HG02938 (cell line): Measurements from ENCODE around the gene NMRAL1.

ENCODE experiments used
- ATAC-seq: cut with Tn5 transposase; IDR thresholded peaks from one replicate; pipeline ENCODE4 v1.9.1; 2021; ENCODE audit warnings: mild to moderate bottlenecking, moderate library complexity; ENCODE audit not compliant: unreplicated experiment

NMRAL1 gene

DNA sequence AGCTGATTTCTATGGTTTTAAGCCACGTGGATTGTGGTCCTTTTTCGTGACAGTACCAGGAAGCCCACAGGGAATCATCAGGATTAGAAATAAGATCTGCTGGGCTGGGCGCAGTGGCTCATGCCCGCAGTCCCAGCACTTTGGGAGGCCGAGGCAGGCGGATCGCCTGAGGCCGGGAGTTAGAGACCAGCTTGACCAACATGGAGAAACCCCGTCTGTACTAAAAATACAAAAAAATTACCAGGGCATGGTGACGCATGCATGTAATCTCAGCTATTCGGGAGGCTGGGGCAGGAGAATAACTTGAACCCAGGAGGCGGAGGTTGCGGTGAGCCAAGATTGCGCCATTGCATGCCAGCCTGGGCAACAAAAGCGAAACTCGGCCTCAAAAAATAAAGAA is 6.5 kb downstream of the NMRAL1 start:
- ATAC-seq, result no peak

DNA sequence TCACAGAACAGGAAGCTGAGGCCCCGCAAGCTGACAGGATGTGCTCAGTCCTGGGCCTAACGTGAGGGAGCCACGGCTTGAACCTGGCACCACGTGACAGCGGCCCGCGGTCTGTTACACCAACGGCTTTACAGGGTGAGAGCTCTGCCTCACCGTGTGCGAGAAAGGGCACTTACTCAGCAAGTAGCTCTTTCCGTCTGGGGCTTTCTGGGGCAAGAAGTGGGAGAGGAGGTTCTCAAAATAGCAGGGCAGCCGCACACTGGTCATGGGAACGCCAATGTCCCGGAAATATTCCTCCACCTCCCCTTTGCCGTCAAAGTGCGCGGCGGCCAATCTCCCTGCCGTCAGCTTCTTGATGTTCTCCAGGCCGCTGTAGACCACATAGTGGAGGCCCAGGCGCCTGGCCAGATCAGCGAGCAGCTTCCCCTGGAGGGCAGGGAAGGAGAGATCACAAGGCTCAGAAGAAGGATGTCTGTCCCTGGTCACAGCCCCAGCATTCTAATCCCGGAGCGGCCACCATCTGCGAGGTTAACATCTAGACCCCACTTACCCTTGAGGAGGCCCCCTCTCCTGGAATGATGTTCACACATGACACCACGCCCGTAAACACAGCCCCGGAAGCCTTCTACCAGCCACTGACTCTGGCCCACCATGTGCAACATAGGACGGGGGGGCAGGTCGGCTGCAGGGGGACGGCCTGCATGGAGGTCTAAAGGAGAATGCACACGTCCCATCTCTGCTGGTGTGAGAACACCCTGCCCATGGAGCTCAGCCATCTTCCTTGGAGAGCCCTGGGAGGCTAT is 8.2 kb downstream of the NMRAL1 start:
- no peak for ATAC-seq

DNA sequence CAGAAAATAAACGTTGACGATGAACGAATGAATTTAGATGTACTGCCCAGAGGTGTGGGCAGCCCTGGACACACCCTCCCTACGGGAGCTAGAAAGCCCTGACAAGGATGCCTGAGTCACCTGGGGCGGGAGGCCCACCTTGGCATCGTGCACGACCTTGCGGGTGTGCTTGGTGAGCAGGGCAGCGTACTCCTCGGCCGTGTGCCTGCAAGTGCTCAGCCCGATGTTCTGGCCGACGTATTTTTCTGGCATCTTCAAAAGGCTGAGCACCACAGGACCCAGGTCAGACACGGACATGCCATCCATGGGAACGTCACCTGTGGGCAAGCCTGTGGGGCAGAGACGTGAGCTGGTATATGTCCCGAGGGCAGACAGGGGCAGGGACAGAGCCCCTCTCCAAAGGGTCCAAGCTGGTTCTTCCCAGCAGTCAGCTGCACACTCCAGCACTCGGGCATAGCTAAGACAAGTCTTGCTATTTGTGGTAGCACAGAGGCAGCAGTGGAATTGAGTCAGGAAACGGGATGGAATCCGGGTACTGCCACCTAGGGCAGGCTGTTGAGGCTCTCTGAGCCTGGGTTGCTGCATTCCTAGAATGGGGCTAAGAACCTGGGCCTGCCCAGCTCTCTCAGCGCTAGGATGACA is 10.8 kb downstream of the NMRAL1 start:
- no peak for ATAC-seq

DNA sequence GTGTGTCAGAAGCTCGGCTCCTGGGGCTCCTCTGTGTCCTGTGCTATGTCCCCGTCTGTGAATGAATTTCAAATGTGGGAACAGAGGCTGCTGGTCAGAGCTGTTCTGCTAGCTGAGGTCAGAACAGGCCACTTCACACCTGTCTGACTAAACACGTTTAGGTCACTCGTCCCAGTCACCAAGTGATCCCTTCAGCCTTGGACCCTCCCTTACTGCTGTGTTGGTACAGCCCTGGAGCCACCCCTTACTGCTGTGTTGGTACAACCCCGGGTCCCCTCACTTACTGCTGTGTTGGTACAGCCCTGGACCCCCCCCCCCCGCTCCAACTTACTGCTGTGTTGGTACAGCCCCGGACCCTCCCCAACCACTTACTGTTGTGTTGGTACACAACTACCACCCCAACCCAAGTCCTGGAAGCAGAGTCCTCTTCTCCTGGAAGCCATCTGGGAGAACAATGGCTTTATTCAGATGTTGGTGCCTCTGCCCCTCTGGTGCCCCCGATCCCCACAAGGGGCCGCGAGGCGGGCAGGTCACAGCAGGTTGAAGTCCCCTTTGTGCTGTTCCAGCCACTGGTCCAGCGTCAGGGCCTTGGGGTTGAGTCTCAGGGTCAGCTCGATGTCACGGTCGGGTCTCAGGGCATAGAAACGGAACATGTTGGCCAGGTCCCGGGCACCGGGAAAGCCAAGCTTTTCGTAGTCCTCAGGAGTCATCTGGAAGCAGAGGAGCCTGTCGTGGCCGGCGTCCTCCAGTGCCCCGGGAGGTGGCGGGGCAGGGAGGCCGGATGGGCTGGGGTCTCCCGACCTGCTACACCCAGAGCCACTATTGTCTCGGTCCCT is 13.0 kb downstream of the NMRAL1 start:
- no peak for ATAC-seq

DNA sequence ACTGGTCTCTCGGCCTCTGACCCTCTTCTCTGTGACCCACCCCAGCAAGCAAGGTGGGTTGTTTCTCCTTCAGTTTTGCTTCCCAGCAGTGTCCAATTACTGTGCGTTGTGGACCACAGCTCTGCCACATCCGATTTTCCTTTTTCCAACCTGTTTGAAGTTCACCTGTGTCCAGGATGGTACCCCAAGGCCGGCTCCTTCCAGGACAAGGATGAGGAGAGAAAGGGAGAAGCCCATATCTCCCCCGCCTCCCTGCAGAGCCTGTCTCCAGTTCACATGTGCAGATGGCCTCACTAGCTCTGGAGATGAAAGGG is 13.5 kb downstream of the NMRAL1 start:
- no peak for ATAC-seq

DNA sequence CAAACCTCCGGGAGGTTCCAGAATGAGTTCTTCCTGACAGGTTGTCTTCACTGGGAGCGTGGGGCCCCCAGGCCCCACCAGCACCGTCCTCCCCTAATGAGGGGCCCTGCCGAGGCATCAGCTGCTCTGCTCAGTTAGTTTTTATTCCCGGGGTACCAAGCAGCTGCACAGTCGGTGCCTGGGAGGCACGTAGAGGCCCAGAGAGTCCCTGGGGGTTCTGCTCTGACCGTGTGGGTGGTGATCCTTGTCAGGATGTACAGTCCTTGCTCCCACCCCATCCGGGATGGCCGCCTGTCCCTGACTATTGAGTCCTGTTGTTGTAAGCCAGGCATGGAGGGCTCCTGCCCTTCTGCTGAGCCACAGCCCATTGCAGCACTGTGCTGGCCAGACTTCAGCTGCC is 18.5 kb downstream of the NMRAL1 start:
- ATAC-seq, result no peak

DNA sequence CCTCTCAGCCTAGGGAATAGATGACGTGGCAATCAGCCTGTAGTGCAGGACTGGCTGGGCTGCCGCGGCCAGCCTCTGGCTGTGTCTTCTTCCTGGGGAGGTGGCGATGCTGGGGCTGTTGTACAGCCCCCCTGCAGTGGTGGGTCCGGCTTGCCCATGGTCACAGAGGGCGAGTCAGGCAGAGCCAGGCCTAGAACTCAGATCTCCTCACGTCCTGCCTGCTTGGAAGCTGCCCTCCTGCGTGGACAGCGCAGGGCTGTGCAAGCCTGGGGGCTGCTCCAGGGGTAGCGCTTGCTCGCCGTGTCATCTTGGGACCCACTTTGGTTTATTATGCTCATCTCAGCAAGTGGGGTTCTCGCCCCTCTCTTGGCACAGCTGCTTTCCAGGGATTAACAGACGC is 19.3 kb downstream of the NMRAL1 start:
- no peak for ATAC-seq

DNA sequence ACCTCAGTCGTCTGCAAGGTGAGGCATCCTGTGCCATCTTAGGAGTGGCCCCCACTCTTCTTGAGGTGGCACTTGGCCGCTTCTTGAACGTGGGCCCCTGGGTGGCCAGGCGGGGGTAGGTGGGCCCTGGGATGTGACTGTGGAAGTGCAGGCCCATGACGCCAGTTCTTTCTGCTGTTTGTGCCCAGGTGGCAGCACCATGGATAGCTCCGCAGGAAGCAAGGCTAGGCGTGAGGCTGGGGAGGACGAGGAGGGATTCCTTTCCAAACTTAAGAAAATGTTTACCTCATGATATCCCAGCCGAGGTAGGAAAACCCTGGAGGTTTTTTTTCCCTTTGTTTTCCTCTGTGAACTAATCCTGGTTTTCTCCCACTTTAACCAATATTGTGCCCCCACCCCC is 19.8 kb downstream of the NMRAL1 start:
- no peak for ATAC-seq

DNA sequence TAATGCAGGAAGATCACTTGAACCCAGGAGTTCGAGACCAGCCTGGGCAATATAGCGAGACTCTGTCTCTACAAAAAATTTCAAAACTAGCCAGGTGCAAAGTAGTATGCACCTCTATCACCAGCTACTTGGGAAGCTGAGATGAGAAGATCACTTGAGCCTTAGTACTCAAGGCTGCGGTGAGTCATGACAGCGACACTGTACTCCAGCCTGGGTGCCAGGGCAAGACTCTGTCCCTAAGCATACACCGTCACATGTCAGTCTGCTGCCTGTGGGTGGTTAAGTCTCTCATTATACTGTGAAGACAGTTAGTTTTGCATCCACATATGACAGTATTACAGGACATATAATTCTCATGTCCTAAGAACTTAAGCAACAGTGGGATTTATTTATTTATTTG is 21.8 kb downstream of the NMRAL1 start:
- ATAC-seq, result no peak

DNA sequence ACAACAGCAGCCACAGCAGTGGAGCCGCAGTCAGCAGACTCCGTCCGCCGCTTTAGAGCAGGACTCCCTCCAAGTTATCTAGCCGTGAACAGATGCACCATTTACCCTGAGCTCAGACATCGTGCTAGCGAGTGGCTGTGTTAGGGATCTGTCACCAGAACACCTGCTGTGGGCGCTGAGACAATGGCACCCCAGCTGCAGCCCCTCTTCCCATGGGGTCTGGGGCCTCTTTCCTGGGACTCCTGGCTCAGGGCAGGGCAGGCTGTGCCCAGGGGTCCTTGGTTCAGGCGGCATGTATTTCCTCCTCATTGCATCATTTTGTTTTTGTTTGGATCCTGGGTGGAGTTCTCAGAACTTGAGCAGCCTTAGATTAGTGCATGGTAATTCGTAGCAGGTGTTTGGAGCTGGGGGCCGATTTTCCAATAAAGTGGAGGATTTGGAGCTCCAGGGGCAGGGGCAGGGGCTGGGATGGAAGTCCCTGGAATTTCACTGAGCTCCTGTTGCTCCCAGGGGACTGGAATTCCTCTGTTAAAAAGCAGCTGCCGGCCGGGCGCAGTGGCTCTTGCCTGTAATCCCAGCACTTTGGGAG is 23.4 kb downstream of the NMRAL1 start:
- ATAC-seq, result no peak

DNA sequence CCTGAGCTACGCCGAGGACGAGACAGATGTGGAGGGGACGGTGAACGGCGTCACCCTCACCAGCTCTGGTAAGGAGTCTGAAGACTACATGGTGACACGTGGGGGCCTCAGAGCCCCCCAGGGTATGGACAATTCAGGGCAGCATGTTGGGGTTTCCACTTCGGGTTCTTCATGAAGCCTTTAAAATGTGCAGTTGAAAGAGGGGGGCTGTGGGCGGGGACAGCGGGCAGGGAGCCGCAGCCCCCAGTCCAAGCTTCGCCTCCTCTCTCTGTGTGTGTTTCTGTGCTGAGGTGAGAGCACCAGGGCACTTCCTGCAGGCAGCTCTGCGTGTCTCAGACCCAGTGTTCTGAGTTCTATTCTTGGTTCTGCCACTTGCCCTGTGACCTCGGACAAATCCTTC is 24.0 kb downstream of the NMRAL1 start:
- no peak for ATAC-seq

DNA sequence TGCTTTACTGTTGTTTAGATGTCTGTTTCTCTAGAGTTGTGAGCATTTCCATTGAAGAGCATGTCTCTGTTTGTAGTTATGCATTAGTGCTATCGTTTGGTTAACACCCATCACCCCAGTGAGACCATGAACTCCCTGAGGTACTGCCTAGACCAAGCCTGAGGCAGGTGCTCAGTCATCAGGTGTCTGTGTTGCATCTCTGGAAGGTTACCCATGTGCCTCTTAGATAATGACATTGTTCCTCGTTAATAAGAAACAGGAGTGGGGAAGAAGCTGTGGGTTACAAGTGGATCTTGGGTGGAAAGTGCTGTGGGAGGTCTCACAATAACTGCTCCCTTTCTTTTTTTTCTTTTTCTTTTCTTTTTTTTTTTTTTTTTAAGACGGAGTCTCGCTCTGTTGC is 30.4 kb downstream of the NMRAL1 start:
- no peak for ATAC-seq

DNA sequence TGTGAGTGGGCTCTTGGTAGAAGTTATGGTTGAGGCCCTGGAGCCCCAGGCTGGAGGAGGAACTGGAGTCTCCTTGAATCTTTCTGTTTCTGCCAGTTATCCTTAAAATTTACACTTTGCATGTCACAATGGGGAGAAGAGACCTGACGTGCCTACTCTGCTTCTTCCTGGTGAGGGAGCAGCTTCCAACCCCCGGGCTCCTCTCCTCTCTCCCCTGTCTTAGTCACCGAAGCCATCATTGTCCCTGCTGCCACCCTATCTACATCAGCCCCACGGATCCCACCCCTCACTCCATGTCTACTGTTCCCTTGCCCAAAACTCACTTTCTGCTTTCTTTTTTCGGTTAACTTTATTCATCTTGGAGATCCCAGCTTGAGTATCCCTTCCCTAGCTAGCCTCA is 31.2 kb downstream of the NMRAL1 start:
- ATAC-seq, result no peak

DNA sequence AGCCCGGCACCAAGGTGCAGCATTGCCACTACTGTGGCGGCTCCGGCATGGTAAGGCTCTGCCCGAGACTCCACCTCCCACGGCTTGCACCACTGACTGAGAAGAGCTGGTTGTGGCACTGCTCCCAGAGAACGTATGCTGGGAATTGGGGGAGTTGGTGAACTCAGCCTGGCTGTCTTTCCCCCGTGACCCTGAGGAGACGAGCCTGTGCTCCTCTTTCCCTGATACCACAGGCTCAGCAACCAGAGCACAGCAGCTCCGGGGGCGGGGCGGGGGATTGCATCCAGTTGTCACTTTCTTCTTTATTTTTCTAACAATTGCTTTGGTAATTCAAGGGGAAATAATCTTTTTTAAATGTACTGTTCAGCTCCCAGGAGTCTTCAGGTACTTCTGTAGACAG is 32.1 kb downstream of the NMRAL1 start:
- ATAC-seq, result no peak

DNA sequence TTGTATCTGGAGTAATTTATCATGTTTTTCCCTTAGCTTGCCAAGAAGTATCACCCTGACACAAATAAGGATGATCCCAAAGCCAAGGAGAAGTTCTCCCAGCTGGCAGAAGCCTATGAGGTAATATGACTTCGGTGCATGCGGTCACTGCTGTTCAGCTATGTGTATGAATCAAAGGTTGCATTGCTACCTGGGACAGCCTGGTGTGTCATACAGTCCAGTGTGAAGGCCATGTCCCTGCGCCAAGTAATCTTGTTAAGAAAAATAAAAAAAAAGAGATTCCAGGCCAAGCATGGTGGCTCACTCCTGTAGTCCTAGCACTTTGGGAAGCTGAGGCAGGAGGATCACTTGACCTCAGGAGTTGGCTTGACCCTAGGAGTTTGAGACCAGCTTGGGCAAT is 37.1 kb downstream of the NMRAL1 start:
- no peak for ATAC-seq

DNA sequence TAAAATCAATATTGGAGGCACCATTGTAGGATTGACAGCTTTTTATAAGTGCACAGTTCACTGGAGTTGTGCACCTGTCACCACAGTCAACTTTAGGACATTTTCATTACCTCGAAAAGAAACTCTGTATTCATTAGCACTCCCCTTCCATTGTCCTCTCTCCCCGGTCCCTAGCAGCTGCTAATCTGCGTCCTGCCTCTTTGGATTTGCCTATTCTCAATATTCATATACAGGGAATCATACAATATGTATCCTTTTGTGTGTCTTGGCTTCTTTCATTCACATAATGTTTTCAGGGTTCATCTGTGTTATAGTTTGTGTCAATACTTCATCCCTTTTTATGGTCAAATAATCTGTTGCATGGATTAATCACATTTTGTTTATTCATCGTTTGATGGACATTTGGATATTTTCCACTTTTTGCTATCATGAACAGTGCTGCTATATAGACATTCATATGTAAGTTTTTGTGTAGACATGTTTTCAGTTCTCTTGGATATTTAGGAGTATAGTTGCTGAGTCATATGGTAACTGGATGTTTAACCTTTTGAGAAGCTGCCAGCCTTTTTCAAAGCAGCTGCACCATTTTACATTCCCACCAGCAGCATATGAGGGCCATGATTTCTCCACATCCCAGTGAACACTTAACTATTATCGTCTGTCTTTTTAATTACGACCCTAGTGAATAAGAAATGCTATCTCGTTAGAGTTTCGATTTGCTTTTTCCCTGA is 38.9 kb downstream of the NMRAL1 start:
- no peak for ATAC-seq

DNA sequence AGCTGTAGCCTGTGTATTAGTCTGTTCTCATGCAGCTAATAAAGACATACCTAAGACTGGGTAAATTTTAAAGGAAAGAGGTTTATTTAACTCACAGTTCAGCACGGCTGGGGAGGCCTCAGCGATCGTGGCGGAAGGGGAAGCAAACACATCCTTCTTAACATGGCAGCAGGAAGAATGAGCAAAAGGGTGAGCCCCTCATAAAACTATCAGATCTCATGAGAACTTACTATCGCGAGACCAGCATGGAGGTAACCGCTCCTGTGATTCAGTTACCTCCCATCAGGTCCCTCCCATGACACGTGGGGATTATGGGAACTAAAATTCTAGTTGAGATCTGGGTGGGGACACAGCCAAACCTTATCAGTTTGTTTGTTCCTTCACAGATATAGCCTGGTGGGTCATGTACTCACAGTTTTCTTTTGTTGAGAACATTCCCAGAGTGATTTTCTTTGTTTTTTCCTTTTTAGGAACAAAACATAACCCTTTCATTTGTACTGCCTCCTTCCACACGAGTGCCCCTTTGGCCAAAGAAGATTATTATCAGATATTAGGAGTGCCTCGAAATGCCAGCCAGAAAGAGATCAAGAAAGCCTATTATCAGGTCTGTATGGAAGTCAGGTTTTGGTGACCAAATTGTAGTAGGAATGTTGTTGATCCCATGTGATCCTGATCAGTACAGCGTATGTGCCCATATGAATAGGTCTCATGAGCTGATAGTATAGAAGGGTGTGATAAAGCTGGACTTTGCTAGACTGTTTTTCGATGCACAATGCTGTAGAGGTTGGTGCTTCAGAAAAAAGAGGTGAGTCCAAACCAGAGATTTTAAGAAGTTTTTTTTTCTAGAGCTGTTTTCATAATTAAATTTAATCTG is 40.3 kb downstream of the NMRAL1 start:
- ATAC-seq, result no peak

DNA sequence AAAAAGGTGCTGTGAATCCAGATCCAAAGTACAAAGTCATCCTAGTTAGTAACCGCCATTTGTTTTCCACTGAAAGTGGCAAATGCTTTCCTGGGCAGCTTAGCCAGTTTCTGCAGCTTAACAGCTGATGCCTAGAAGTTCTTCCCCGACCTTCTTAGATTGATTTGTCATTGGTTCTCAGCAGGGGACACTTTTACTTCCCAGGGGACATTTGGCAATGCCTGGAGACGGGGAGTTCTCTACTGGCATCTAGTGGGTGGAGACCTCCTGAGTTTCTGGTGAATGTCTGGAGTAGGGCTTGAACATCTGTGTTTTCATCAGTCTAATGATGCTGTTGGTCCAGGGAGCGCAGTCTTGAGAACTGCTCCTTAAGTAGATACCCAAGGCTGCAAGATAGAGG is 41.2 kb downstream of the NMRAL1 start:
- no peak for ATAC-seq

DNA sequence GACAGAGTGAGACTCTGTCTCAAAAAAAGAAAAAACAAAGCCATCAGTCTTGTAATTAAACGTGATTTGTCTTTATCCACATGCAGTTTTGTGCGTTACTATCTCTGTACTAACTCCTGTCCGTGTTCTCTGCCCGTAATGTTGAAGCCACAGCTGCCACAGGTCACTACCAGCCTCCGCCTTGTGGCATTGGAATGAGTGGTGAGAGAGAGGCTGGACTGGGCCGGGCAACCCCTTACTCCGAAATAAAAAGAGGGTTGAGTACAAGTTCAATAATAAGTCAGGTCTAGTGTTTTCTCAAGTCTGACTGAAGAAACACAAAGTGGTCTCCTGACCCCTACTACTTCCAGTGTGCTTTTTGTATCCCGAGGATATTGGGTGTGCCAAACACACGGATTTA is 43.4 kb downstream of the NMRAL1 start:
- ATAC-seq, result no peak

DNA sequence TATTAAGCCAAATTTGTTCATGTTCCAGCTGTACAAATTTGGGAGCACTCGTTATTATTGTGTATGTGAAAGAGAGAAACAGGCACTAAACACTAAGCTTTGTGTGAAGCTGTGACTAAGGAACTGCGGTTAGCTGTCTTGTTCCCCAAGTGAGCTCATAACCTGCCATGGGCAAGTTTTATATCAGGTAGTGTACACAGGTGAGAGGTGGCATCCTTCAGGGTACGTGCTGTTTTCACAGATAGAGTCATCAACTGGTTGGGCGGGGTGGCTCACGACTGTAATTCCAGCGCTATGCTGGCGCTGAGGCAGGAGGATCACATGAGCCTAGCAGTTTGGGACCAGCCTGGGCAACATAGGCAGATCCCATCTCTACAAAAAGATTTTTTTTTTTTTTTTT is 45.9 kb downstream of the NMRAL1 start:
- no peak for ATAC-seq
